SU-DHL-6 (cell line): ENCODE measurements around the gene SLTM.
A peak's percentile ranks its signal among the peaks of the same experiment; 100 is the strongest.

ENCODE experiments used
- H2AFZ ChIP-seq: fragments of 200-600 bp; sonication (generic); 2 replicates; pipeline ENCODE4 v1.6.1; 2014; ENCODE audit warnings: low read depth, mild to moderate bottlenecking, moderate library complexity, mixed read lengths, antibody characterized with exemption, low read length; ENCODE audit not compliant: severe bottlenecking
- H3F3A ChIP-seq: fragments of 200-600 bp; shearing (Covaris generic); 2 replicates; pipeline ENCODE4 v1.6.0; 2016; ENCODE audit warnings: antibody characterized with exemption, mild to moderate bottlenecking; ENCODE audit not compliant: insufficient read depth
- H3K27ac ChIP-seq: fragments of 200-600 bp; sonication (generic); 2 replicates; pipeline ENCODE4 v1.5.1; 2016; ENCODE audit warnings: low read depth, mild to moderate bottlenecking, low read length, moderate library complexity, mixed read lengths
- H3K27me3 ChIP-seq: fragments of 200-600 bp; sonication (generic), shearing (Covaris generic); 2 replicates; pipeline ENCODE4 v1.6.0; 2014; ENCODE audit warnings: mild to moderate bottlenecking, low read length
- H3K36me3 ChIP-seq: fragments of 200-600 bp; sonication (generic); 2 replicates; pipeline ENCODE4 v1.6.1; 2014; ENCODE audit warnings: mild to moderate bottlenecking, low read length, mixed read lengths
- H3K4me2 ChIP-seq: fragments of 300-600, 200-600 bp; shearing (Covaris generic), sonication (generic); 2 replicates; pipeline ENCODE4 v1.6.0; 2014; ENCODE audit warnings: low read length, low read depth, mild to moderate bottlenecking; ENCODE audit not compliant: poor library complexity, severe bottlenecking
- H3K4me3 ChIP-seq: fragments of 200-600 bp; sonication (generic); 2 replicates; pipeline ENCODE4 v1.5.1; 2014; ENCODE audit warnings: antibody characterized with exemption, low read length, mild to moderate bottlenecking, mixed read lengths; ENCODE audit not compliant: insufficient read depth, poor library complexity, severe bottlenecking
- H3K79me2 ChIP-seq: fragments of 200-600 bp; sonication (generic); 2 replicates; pipeline ENCODE4 v1.6.1; 2014; ENCODE audit warnings: mild to moderate bottlenecking, low read length, moderate library complexity; ENCODE audit not compliant: insufficient read depth
- H3K9ac ChIP-seq: fragments of 200-600 bp; sonication (generic); 2 replicates; pipeline ENCODE4 v1.7.0; 2014; ENCODE audit warnings: mild to moderate bottlenecking, low read length
- H3K9me2 ChIP-seq: fragments of 200-600 bp; sonication (generic); replicated peaks from 2 replicates; pipeline ENCODE4 v1.6.1; 2014; ENCODE audit warnings: low read length; ENCODE audit not compliant: insufficient read depth
- H3K9me3 ChIP-seq: fragments of 200-600 bp; sonication (generic); 2 replicates; pipeline ENCODE4 v1.6.1; 2014; ENCODE audit warnings: low read length, mixed read lengths; ENCODE audit not compliant: insufficient read depth
- H4K20me1 ChIP-seq: fragments of 200-600 bp; sonication (generic); 2 replicates; pipeline ENCODE4 v1.6.1; 2014; ENCODE audit warnings: low read depth, mild to moderate bottlenecking, antibody characterized with exemption, low read length, moderate library complexity, mixed read lengths
- CTCF ChIP-seq: fragments of 200-600 bp; sonication (generic); IDR thresholded peaks from one replicate; pipeline ENCODE4 v1.5.1; 2017; ENCODE audit warnings: antibody characterized with exemption, mild to moderate bottlenecking, low read length, moderate library complexity; ENCODE audit not compliant: insufficient read depth, poor library complexity, severe bottlenecking
- EZH2phosphoT487 ChIP-seq: fragments of 200-600 bp; sonication (generic), shearing (Covaris generic); conservative IDR thresholded peaks from 2 replicates; pipeline ENCODE4 v1.6.1; 2018; ENCODE audit warnings: mild to moderate bottlenecking, antibody characterized with exemption, low read length, moderate library complexity, mixed read lengths

The SLTM gene

GRCh38 chr15:58958811-58959210 lies 25.3 kb upstream of the SLTM start:
- Histone ChIP-seq H3K79me2 (no peaks in the 10 kb centered on the region), H3K36me3 (no peaks in the 10 kb centered on the region), H3K4me3 (no peak overlapping the region), H3K27ac (no peak overlapping the region), H3K27me3 (no peaks in the 10 kb centered on the region), H3K9ac (no peak overlapping the region), H4K20me1 (no peaks in the 10 kb centered on the region), H3K9me2 (no peaks in the 10 kb centered on the region), H3F3A (no peaks in the 10 kb centered on the region), H3K4me2 (no peak overlapping the region), H3K9me3 (no peaks in the 10 kb centered on the region), H2AFZ (no peak overlapping the region)
- TF ChIP-seq CTCF (no peak), EZH2phosphoT487 (no peak)

GRCh38 chr15:58957101-58957973 lies 23.9 kb upstream of the SLTM start:
- no peak overlapping the region for H3K4me3 ChIP-seq
- no peaks in the 10 kb centered on the region for H3K36me3 ChIP-seq
- H2AFZ ChIP-seq: peak overlapping the region; percentile 83
- no peak overlapping the region for H3K9ac ChIP-seq
- H4K20me1 ChIP-seq: no peaks in the 10 kb centered on the region
- H3K27ac ChIP-seq: no peak overlapping the region
- no peak for TF ChIP-seq EZH2phosphoT487
- peak; percentile 84 for TF ChIP-seq CTCF
- H3K9me3 ChIP-seq: no peaks in the 10 kb centered on the region
- H3K79me2 ChIP-seq: no peaks in the 10 kb centered on the region
- H3F3A ChIP-seq: no peaks in the 10 kb centered on the region
- H3K9me2 ChIP-seq: no peaks in the 10 kb centered on the region
- no peak overlapping the region for H3K4me2 ChIP-seq
- H3K27me3 ChIP-seq: no peaks in the 10 kb centered on the region

GRCh38 chr15:58952751-58953150 lies 19.3 kb upstream of the SLTM start:
- H3K9ac ChIP-seq: no peak overlapping the region
- no peaks in the 10 kb centered on the region for H3K27me3 ChIP-seq
- no peak overlapping the region for H3K27ac ChIP-seq
- H3F3A ChIP-seq: no peaks in the 10 kb centered on the region
- no peaks in the 10 kb centered on the region for H3K9me2 ChIP-seq
- H4K20me1 ChIP-seq: no peaks in the 10 kb centered on the region
- no peaks in the 10 kb centered on the region for H3K9me3 ChIP-seq
- TF ChIP-seq CTCF (no peak), EZH2phosphoT487 (no peak)
- no peak overlapping the region for H2AFZ ChIP-seq
- no peak overlapping the region for H3K4me2 ChIP-seq
- H3K4me3 ChIP-seq: no peak overlapping the region
- no peaks in the 10 kb centered on the region for H3K36me3 ChIP-seq
- no peaks in the 10 kb centered on the region for H3K79me2 ChIP-seq
